Hematopoietic multipotent progenitor cell treated with erythropoietin and hydrocortisone succinate and interleukin-3 and kit ligand, for 8 days (in vitro differentiated cells): ENCODE data around the gene TMEM132D.

Experiments used
- DNase-seq: peaks from one replicate; pipeline ENCODE4 v3.0.0-alpha.2; 2015

The TMEM132D gene

DNA sequence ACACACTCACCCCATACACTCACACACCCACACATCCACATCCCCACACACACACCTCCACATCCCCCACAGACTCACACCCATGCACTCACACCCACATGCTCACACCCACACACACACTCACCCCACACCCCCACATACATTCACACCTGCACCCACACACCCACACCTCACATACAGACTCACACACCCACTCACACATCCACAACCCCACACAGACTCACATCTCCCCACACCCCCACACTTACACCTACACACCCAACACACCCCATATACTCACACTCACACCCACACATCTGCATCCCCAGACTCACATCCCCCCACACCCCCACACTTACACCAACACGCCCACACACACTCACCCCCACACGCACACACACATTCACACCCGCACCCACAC, 878.8 kb downstream of the TMEM132D start:
- DNase-seq = no peak
